Trophoblast cell (in vitro differentiated cells and primary cell): ENCODE data around the gene RADIL.
"Not testable (repeated sequence)": the region's sequence is repeated elsewhere in the genome, so short reads cannot be mapped to it uniquely, and the experiment has no call there.

Experiments
- DNase-seq, 2 donors: peaks; one replicate each; pipeline ENCODE4 v3.0.0-alpha.2; 2016
- H2AFZ ChIP-seq: 2 replicates; pipeline ENCODE4 v1.6.1; 2013; ENCODE audit warnings: low read length, moderate library complexity, mild to moderate bottlenecking; ENCODE audit not compliant: insufficient read depth, poor library complexity
- H2AK5ac ChIP-seq: 2 replicates; pipeline ENCODE4 v1.6.1; 2013; ENCODE audit warnings: mild to moderate bottlenecking, low read length
- H2BK120ac ChIP-seq: 2 replicates; pipeline ENCODE4 v1.6.1; 2013; ENCODE audit warnings: low read length, mild to moderate bottlenecking, moderate library complexity; ENCODE audit not compliant: insufficient read depth, poor library complexity
- H2BK12ac ChIP-seq: 2 replicates; pipeline ENCODE4 v1.6.1; 2013; ENCODE audit warnings: mild to moderate bottlenecking, low read length, moderate library complexity
- H2BK5ac ChIP-seq: 2 replicates; pipeline ENCODE4 v1.6.1; 2013; ENCODE audit warnings: low read length, low read depth, moderate library complexity, mild to moderate bottlenecking; ENCODE audit not compliant: poor library complexity
- H3K14ac ChIP-seq: 2 replicates; pipeline ENCODE4 v1.6.1; 2013; ENCODE audit warnings: mild to moderate bottlenecking, low read length
- H3K18ac ChIP-seq: 2 replicates; pipeline ENCODE4 v1.6.1; 2013; ENCODE audit warnings: mild to moderate bottlenecking, low read length
- H3K23ac ChIP-seq: 2 replicates; pipeline ENCODE4 v1.6.1; 2013; ENCODE audit warnings: low read length
- H3K27ac ChIP-seq: 2 replicates; pipeline ENCODE4 v1.5.1; 2013; ENCODE audit warnings: low read depth, mild to moderate bottlenecking, inconsistent platforms, low read length, moderate library complexity
- H3K27me3 ChIP-seq: 2 replicates; pipeline ENCODE4 v1.6.1; 2013; ENCODE audit warnings: inconsistent platforms, mild to moderate bottlenecking, low read length, moderate library complexity; ENCODE audit not compliant: insufficient read depth
- H3K36me3 ChIP-seq, 2 experiments: 1 replicate in 1 of 2; 2 replicates in 1 of 2; pipeline ENCODE4 v1.6.1; 2013; ENCODE audit warnings: low read length in 2 of 2, mild to moderate bottlenecking in 2 of 2, moderate library complexity in 1 of 2; ENCODE audit not compliant: insufficient read depth in 2 of 2, control insufficient read depth in 1 of 2
- H3K4ac ChIP-seq: 2 replicates; pipeline ENCODE4 v1.6.1; 2013; ENCODE audit warnings: low read depth, mild to moderate bottlenecking, low read length, moderate library complexity
- H3K4me1 ChIP-seq, 2 experiments: 1 replicate in 1 of 2; 2 replicates in 1 of 2; pipeline ENCODE4 v1.6.1; 2013; ENCODE audit warnings: low read length in 2 of 2, mild to moderate bottlenecking in 2 of 2, moderate library complexity in 1 of 2; ENCODE audit not compliant: insufficient read depth in 2 of 2, control insufficient read depth in 1 of 2
- H3K4me2 ChIP-seq: 2 replicates; pipeline ENCODE4 v1.6.1; 2013; ENCODE audit warnings: inconsistent platforms, mild to moderate bottlenecking, low read length, moderate library complexity
- H3K4me3 ChIP-seq: 2 replicates; pipeline ENCODE4 v1.5.1; 2013; ENCODE audit warnings: mild to moderate bottlenecking, low read depth, low read length, inconsistent platforms
- H3K79me1 ChIP-seq: one replicate; pipeline ENCODE4 v1.6.1; 2013; ENCODE audit warnings: low read length
- H3K79me2 ChIP-seq: 2 replicates; pipeline ENCODE4 v1.6.1; 2013; ENCODE audit warnings: low read length, mild to moderate bottlenecking; ENCODE audit not compliant: control insufficient read depth, insufficient read depth, poor library complexity
- H3K9ac ChIP-seq: 2 replicates; pipeline ENCODE4 v1.6.1; 2013; ENCODE audit warnings: mild to moderate bottlenecking, low read length
- H3K9me3 ChIP-seq: 2 replicates; pipeline ENCODE4 v1.6.1; 2013; ENCODE audit warnings: low read depth, mild to moderate bottlenecking, control low read depth, inconsistent platforms, low read length; ENCODE audit not compliant: insufficient read depth
- H4K12ac ChIP-seq: 2 replicates; pipeline ENCODE4 v1.6.1; 2013; ENCODE audit warnings: low read depth, mild to moderate bottlenecking, low read length, moderate library complexity
- H4K8ac ChIP-seq: 2 replicates; pipeline ENCODE4 v1.6.1; 2013; ENCODE audit warnings: low read depth, mild to moderate bottlenecking, low read length, moderate library complexity
- H4K91ac ChIP-seq: one replicate; pipeline ENCODE4 v1.6.1; 2013; ENCODE audit warnings: low read depth, mild to moderate bottlenecking, low read length, moderate library complexity
- WGBS: extraction: QIAGEN DNeasy Blood & Tissue Kit; methylation state at CpG from one replicate; pipeline ENCODE4 v1.1.7; 2013; ENCODE audit warnings: missing lambda C conversion rate; ENCODE audit not compliant: insufficient read length, insufficient coverage; ENCODE audit errors: extremely low coverage; 5-methylcytosine and 5-hydroxymethylcytosine counted together

Gene RADIL

DNA sequence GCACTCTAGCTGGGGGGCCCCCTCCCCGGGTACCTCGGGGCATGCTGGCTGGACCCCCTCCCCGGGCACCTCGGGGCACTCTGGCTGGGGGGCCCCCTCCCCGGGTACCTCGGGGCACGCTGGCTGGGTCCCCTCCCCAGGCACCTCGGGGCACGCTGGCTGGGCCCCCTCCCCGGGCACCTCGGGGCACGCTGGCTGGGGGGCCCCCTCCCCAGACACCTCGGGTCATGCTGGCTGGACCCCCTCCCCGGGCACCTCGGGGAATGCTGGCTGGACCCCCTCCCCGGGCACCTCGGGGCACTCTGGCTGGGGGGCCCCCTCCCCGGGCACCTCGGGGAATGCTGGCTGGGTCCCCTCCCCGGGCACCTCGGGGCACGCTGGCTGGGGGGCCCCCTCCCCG lies 80.9 kb downstream of the RADIL start:
- H2BK12ac ChIP-seq, H3K9ac ChIP-seq, H3K79me1 ChIP-seq, H2BK120ac ChIP-seq, H3K4me2 ChIP-seq, H3K18ac ChIP-seq, H3K23ac ChIP-seq, H2AFZ ChIP-seq, DNase-seq, H3K4me1 ChIP-seq, H2BK5ac ChIP-seq, H3K79me2 ChIP-seq, H3K14ac ChIP-seq, H2AK5ac ChIP-seq, H3K4ac ChIP-seq, H4K8ac ChIP-seq, H4K91ac ChIP-seq, H3K27me3 ChIP-seq, H3K4me3 ChIP-seq, H3K9me3 ChIP-seq, H3K36me3 ChIP-seq, H4K12ac ChIP-seq, H3K27ac ChIP-seq: not testable (repeated sequence)
- no CpG with 5 or more reads among the region's 23 CpGs for WGBS

- Histone ChIP-seq H2BK12ac (no peak overlapping the region), H4K91ac (no peak overlapping the region)
Measured at GRCh38 chr7:4801839-4802231, 81.7 kb downstream of the RADIL start.

DNA sequence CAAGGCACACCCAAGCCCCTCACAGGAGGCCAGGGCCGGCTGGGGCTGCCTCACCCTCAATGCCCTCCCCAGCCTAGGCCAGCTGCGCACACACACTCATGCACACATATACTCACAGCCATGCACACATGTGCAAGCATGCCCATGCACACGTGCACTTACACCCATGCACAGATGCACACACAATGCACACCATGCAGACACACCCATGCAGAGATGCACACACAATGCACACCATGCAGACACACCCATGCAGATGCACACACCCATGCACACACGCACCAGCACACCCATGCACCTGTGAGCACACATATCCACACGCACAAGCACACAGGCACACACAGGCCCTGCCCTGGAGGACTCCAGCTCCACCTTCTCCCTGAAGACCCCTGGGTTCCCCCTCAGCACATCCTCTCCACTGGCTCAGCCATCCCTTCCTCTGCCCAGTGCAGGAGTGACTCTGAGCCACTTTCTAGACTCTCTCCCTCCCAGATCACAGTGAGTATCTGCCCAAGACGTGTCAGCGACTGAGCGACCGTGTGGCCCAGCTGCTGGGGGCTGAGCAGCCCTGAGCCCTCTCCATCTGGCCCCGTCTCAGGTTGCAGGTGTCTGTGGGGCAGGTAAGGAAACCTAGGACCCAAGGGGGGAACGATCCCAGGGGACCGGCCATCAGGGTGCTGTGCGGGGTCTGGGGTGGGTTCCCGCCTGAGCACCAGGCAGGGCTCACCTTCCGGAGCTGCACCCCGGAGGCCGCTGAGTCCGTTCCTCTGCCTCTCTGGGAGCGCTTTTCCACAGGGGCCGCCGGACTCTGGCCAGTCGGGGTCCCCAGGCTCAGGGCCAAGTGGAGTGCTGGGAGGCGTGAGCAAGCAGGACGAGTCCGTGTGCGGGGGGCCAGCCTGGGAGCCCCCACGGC lies 82.3 kb downstream of the RADIL start:
- Histone ChIP-seq H3K36me3 (no peaks in the 10 kb centered on the region), H2AFZ (no peak overlapping the region), H4K8ac (no peak overlapping the region), H3K14ac (no peak overlapping the region), H2BK5ac (no peak overlapping the region), H2AK5ac (no peak overlapping the region), H3K18ac (no peak overlapping the region), H3K27ac (no peak overlapping the region), H3K79me2 (no peaks in the 10 kb centered on the region), H3K4ac (no peak overlapping the region), H3K23ac (no peak overlapping the region), H2BK12ac (no peak overlapping the region), H3K27me3 (no peaks in the 10 kb centered on the region), H4K12ac (no peak overlapping the region), H3K4me1 (peaks cover 0 to 4% of the 10 kb centered on the region in 2 experiments), H3K9ac (no peak overlapping the region), H3K4me2 (no peak overlapping the region), H3K4me3 (peak overlapping the region; percentile 16), H3K9me3 (peaks cover 2% of the 10 kb centered on the region), H2BK120ac (no peak overlapping the region), H4K91ac (no peak overlapping the region), H3K79me1 (no peaks in the 10 kb centered on the region)
- WGBS: no CpG with 5 or more reads among the region's 27 CpGs
- DNase-seq: no peak

More at GRCh38 chr7:4801839-4802231, 81.7 kb downstream of the RADIL start:
- peaks cover 2% of the 10 kb centered on the region for H3K9me3 ChIP-seq
- peaks cover 0 to 4% of the 10 kb centered on the region in 2 experiments for H3K4me1 ChIP-seq
- no peaks in the 10 kb centered on the region for H3K79me2 ChIP-seq
- H3K36me3 ChIP-seq: no peaks in the 10 kb centered on the region
- no peak overlapping the region for H2BK5ac ChIP-seq
- WGBS: no CpG with 5 or more reads among the region's 18 CpGs
- no peak overlapping the region for H2AK5ac ChIP-seq
- no peak overlapping the region for H2AFZ ChIP-seq
- H3K4ac ChIP-seq: no peak overlapping the region
- no peak overlapping the region for H3K4me3 ChIP-seq
- no peak overlapping the region for H3K14ac ChIP-seq
- no peak overlapping the region for H3K4me2 ChIP-seq
- H4K12ac ChIP-seq: no peak overlapping the region
- peak; percentile 22 to 60 for DNase-seq
- H3K27ac ChIP-seq: no peak overlapping the region
- no peak overlapping the region for H3K18ac ChIP-seq
- no peak overlapping the region for H2BK120ac ChIP-seq
- H3K27me3 ChIP-seq: no peaks in the 10 kb centered on the region
- no peak overlapping the region for H4K8ac ChIP-seq
- H3K23ac ChIP-seq: no peak overlapping the region
- H3K9ac ChIP-seq: no peak overlapping the region
- H3K79me1 ChIP-seq: no peaks in the 10 kb centered on the region

- H3K4me1 ChIP-seq: peaks cover 0 to under 1% of the 10 kb centered on the region in 2 experiments
- H3K4me3 ChIP-seq: no peak overlapping the region
- H3K36me3 ChIP-seq: no peaks in the 10 kb centered on the region
- no peak overlapping the region for H2AFZ ChIP-seq
- H2BK5ac ChIP-seq: no peak overlapping the region
- no peak overlapping the region for H3K4ac ChIP-seq
- peaks cover 2% of the 10 kb centered on the region for H3K9me3 ChIP-seq
- no peaks in the 10 kb centered on the region for H3K79me1 ChIP-seq
- no peak overlapping the region for H3K18ac ChIP-seq
- no CpG with 5 or more reads among the region's 10 CpGs for WGBS
- no peak overlapping the region for H4K8ac ChIP-seq
- H3K4me2 ChIP-seq: no peak overlapping the region
- H4K12ac ChIP-seq: no peak overlapping the region
- no peak overlapping the region for H2AK5ac ChIP-seq
- no peaks in the 10 kb centered on the region for H3K79me2 ChIP-seq
- H3K27me3 ChIP-seq: no peaks in the 10 kb centered on the region
- no peak overlapping the region for H3K23ac ChIP-seq
- no peak overlapping the region for H3K27ac ChIP-seq
- no peak overlapping the region for H3K9ac ChIP-seq
- no peak overlapping the region for H4K91ac ChIP-seq
- no peak overlapping the region for H2BK12ac ChIP-seq
- peak in 1 of 2 donors; percentile 35 for DNase-seq
- no peak overlapping the region for H3K14ac ChIP-seq
- no peak overlapping the region for H2BK120ac ChIP-seq
Measured at GRCh38 chr7:4800487-4800886, 83.0 kb downstream of the RADIL start.
